ENCODE results near the gene DST. TPM values are rescaled to one million over a fixed set of nuclear protein-coding genes. Genes with fewer than 3 reads are reported as not detected.
"Not testable (repeated sequence)": the region's sequence is repeated elsewhere in the genome, so short reads cannot be mapped to it uniquely, and the experiment has no call there.

DST gene
- total RNA-seq, 2 donors from 2014 or later: 15.4 to 36.6 TPM

DNA sequence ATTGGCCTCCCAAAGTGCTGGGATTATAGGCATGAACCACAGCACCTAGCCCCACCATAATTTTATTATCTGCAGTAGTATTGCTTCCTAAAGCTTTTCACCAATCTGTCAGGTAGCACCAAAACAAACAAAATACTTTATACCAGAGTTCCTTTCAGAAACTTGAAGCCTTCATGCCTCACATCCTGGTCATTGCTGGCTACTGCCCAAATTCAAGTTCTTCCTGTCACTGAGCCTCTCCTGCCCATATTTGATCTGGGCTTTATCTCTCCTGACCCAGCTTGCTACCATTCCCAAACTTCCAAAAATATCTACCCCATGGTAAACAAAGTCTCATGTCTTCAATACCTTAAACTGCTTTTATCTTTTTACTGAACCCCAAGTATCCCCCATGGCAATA lies 34.9 kb upstream of the DST start:
- H3K4me1 Mint-ChIP-seq: no peaks in the 10 kb centered on the region
- H3K27me3 Mint-ChIP-seq: no peaks in the 10 kb centered on the region
- no peak overlapping the region for H3K4me3 Mint-ChIP-seq
- no peaks in the 10 kb centered on the region for H3K9me3 Mint-ChIP-seq
- no peak overlapping the region for H3K27ac Mint-ChIP-seq
- no peaks in the 10 kb centered on the region for H3K36me3 Mint-ChIP-seq (ENCODE audit: low read depth)
- no peak for ATAC-seq (replicated peaks)

DNA sequence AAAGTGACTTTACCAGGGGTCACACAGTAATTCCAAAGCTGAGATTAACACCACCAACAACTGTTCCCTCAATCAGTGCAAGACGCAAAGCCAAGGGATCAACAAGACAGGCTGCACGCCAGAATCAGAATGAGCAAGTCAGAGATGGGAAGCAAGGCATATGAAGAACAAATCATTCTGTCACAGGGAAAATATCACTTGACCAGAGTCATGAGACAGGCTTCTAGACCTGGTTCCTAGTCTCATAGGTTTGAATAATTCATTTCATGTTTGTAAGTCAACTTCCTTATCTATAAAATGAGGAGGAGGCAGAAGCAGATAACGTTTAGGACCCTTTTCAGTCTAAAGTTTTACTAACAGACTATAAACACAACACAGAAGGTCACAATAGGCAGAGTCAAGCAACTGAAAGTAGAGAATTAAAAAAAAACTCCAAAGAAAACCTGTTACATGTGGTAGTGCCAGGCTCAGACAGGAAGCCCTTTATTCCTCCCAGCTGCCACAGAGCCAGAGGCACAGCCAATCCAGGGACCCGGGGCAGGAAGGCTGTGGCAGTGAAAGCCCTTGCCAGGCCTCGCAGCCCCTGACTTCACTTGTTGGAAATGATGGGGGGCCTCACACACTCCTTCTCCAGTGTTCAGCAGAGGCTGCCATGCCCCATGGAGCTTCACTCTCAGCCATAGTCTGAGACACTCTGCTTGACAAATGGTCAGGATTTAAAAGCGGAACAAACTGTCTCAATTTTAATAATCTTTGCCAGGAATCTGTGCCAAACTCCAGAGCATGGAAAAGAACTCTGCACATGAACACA lies 29.2 kb upstream of the DST start:
- Mint-ChIP-seq H3K9me3 (no peaks in the 10 kb centered on the region), H3K27me3 (no peaks in the 10 kb centered on the region)

DNA sequence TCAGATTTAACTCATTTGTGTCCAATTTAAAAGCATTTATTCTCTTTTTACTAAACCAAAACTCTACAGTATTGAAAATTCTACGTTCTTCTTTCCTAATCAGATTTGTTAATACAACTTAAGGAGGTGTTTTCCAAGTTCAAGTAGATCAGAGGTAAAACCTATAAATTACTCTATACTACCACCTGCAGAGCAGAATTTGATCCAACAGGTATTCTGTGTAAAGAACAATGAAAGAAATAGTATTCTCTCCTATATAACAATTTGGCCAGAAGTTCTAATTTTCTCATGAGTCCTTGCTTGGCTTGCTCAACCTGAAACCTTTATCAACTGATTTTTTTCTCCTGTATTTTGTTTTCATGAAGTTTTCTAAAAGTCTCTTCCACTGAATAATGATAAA lies 28.5 kb upstream of the DST start:
- Mint-ChIP-seq H3K27me3 (no peaks in the 10 kb centered on the region), H3K36me3 (ENCODE audit: low read depth) (no peaks in the 10 kb centered on the region), H3K9me3 (no peaks in the 10 kb centered on the region), H3K4me3 (no peak overlapping the region), H3K4me1 (peaks cover 5% of the 10 kb centered on the region), H3K27ac (no peak overlapping the region)
- no peak for ATAC-seq (replicated peaks)

More for the DNA sequence above, 29.2 kb upstream of the DST start:
- no peak overlapping the region for H3K27ac Mint-ChIP-seq
- no peaks in the 10 kb centered on the region for H3K36me3 Mint-ChIP-seq (ENCODE audit: low read depth)
- peaks cover 5% of the 10 kb centered on the region for H3K4me1 Mint-ChIP-seq
- H3K4me3 Mint-ChIP-seq: no peak overlapping the region
- ATAC-seq (replicated peaks): no peak

DNA sequence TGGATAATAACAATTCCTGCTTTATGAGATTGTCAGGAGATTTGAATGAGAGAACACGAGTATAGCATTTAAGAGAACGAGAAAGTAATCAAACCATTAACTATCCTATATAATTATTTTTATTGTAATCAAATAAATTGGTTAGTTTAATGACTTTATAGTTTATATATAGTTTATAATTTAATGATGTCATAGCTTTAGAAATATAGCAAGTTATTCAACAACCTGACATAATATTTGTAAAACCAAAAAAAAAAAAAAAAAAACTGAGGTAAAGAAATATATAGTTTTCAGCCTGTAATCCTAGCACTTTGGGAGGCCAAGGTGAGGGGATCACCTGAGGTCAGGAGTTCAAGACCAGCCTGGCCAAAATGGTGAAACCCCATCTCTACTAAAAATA lies 26.4 kb upstream of the DST start:
- Mint-ChIP-seq H3K27me3 (no peaks in the 10 kb centered on the region), H3K9me3 (no peaks in the 10 kb centered on the region), H3K27ac (no peak overlapping the region), H3K36me3 (ENCODE audit: low read depth) (no peaks in the 10 kb centered on the region), H3K4me3 (no peak overlapping the region), H3K4me1 (peaks cover 5% of the 10 kb centered on the region)
- no peak for ATAC-seq (replicated peaks)

DNA sequence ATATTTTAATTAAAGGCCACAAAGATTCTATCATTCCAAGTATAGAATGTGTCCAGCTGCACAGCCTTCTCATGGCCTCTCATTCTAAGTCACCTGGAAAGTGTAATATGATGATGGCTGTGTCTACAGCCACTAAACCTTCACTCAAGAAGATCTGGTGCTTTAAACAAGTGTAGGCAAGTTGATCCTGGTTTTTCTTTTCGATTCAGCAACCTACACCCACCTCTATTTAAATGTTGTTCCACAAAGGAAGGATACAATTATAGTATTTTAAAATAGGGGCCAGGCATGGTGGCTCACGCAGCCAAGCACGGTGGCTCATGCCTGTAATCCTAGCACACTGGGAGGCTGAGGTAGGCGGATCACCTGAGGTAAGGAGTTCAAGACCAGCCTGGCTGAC lies 25.5 kb upstream of the DST start:
- no peaks in the 10 kb centered on the region for H3K9me3 Mint-ChIP-seq
- no peak overlapping the region for H3K4me3 Mint-ChIP-seq
- H3K4me1 Mint-ChIP-seq: peaks cover 5% of the 10 kb centered on the region
- no peak for ATAC-seq (replicated peaks)
- H3K27me3 Mint-ChIP-seq: no peaks in the 10 kb centered on the region
- no peak overlapping the region for H3K27ac Mint-ChIP-seq
- no peaks in the 10 kb centered on the region for H3K36me3 Mint-ChIP-seq (ENCODE audit: low read depth)

DNA sequence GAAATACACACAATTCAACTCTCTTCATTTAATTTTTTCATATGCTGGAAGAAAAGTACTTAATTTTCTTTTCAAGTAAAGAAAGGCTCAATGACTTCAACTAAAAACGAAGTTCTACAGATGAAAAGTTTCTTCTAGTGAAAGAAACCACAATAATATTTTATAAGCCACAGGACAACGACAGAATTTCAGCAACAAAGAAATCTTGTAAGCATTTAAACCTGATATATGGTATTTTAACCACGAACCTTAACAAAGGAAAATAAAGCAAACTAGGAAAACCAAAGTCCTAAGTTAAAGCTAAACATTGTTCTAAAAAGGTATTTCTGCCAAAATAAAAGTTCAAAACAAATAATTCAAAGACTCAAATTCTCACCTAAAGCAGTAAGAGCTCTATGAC lies 24.6 kb upstream of the DST start:
- no peak for ATAC-seq (replicated peaks)
- peaks cover 5% of the 10 kb centered on the region for H3K4me1 Mint-ChIP-seq
- no peaks in the 10 kb centered on the region for H3K9me3 Mint-ChIP-seq
- no peak overlapping the region for H3K27ac Mint-ChIP-seq
- H3K27me3 Mint-ChIP-seq: no peaks in the 10 kb centered on the region
- H3K36me3 Mint-ChIP-seq (ENCODE audit: low read depth): no peaks in the 10 kb centered on the region
- no peak overlapping the region for H3K4me3 Mint-ChIP-seq

DNA sequence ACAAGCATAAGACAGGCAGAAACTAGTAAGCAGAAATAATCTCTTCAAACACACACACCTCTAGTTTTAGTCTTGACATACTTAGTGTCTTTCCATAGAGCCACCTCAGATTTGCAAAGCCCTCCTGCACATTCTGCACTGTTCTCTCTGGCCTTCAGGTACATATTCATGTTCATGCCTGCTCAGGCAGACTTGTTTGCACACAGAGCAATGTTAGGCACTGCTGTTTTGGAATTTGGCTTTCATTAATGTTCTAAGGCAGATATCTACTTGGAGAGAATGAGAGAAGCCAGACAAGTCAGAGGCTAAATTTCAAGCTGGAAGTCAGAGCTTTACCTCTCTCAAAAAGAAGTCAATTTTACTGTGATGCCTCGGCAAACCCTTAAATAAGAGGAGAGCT lies 21.3 kb upstream of the DST start:
- H3K27me3 Mint-ChIP-seq: no peaks in the 10 kb centered on the region
- no peak overlapping the region for H3K27ac Mint-ChIP-seq
- H3K4me1 Mint-ChIP-seq: no peaks in the 10 kb centered on the region
- no peaks in the 10 kb centered on the region for H3K9me3 Mint-ChIP-seq
- H3K4me3 Mint-ChIP-seq: no peak overlapping the region
- no peak for ATAC-seq (replicated peaks)
- no peaks in the 10 kb centered on the region for H3K36me3 Mint-ChIP-seq (ENCODE audit: low read depth)

DNA sequence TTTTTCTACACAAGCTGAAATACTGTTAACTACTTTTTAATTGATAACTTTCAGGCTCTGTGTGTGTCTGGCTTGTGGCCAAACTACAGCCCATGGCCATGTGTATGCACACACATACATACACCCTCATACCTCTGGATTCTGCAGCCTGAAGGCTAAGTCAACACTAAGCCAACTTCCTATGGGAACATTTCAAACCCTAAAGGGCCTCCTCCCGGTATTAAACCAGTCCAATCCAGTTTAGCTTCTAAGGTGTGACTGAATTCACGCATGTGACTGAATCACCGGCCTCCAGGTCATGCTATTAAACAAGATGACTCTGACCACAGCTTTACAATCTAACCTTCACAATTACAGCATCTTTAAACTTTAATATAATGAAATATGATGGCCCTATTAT lies 20.7 kb upstream of the DST start:
- H3K9me3 Mint-ChIP-seq: no peaks in the 10 kb centered on the region
- no peaks in the 10 kb centered on the region for H3K4me1 Mint-ChIP-seq
- no peak for ATAC-seq (replicated peaks)
- no peaks in the 10 kb centered on the region for H3K36me3 Mint-ChIP-seq (ENCODE audit: low read depth)
- H3K27ac Mint-ChIP-seq: no peak overlapping the region
- no peak overlapping the region for H3K4me3 Mint-ChIP-seq
- no peaks in the 10 kb centered on the region for H3K27me3 Mint-ChIP-seq

DNA sequence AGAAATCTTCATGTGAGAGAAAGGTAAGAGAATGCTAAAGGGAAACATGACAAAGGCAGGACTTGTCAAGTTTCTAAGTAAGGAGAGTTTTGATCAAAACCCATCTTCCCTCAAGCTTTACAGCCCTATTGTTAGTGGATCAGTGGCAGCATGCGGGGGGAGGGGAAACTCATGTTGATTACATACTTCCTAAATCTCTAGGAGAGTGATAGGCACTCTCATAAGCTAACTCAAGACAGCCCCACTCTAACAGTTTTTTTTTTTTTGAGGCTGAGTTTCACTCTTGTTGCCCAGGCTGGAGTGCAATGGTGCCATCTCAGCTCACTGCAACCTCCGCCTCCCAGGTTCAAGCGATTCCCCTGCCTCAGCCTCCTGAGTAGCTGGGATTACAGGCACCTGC lies 18.6 kb upstream of the DST start:
- H3K9me3 Mint-ChIP-seq: not testable (repeated sequence)

DNA sequence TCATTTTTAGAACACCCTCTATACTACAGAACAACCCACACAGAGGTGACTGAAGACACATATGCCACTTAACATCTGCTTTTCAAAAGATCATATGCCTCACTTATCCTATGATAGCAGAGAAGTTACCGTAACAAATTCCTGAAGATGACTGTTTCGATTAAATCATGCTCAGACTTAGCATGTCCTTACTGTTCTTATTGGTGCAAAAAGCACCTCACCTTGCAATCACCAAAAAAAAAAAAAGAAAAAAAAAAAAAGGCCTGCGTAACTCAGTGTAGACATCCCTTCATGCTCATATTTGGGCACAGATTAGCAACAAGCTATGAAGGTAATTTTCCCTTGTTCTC lies 17.7 kb upstream of the DST start:
- H3K4me3 Mint-ChIP-seq: no peak overlapping the region
- no peak for ATAC-seq (replicated peaks)
- no peaks in the 10 kb centered on the region for H3K4me1 Mint-ChIP-seq
- H3K27ac Mint-ChIP-seq: no peak overlapping the region
- no peaks in the 10 kb centered on the region for H3K9me3 Mint-ChIP-seq
- H3K36me3 Mint-ChIP-seq (ENCODE audit: low read depth): no peaks in the 10 kb centered on the region
- no peaks in the 10 kb centered on the region for H3K27me3 Mint-ChIP-seq

More for the DNA sequence above, 18.6 kb upstream of the DST start:
- not testable (repeated sequence) for ATAC-seq (replicated peaks); H3K27ac Mint-ChIP-seq; H3K4me3 Mint-ChIP-seq; H3K27me3 Mint-ChIP-seq; H3K4me1 Mint-ChIP-seq; H3K36me3 Mint-ChIP-seq (ENCODE audit: low read depth)

DNA sequence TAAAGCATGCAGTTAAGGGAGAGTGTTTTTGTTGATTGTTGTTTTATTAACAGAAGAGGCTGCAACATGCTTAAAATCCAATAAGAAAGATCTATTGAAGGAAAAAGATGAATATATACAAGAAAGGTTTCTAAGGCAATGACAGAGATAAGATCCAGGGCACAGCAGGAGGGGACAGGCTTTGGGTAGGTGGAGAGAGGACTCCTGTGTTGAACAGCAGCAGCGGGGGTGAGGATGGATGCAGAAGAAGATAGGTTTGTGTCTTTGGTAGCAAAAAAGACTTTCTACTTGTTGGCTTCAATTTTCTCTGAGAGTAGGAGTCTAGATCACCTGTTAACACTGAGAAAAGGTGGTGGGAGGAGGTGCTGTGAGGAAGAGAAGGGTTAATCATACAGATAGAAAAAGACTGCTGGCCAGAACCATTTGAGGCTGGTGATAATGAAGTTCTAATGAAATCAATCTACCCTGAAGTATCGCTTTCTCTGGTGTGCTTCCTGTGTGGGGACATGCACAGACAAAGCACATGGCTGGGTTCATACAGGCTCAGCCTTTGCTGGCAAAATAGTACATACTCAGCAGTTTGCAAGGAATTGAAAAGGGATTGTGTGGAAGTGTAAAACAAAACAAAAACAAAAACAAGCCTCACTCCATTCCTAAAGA lies 17.2 kb upstream of the DST start:
- Mint-ChIP-seq H3K27me3 (no peaks in the 10 kb centered on the region), H3K4me1 (no peaks in the 10 kb centered on the region), H3K27ac (no peak overlapping the region), H3K36me3 (ENCODE audit: low read depth) (no peaks in the 10 kb centered on the region), H3K4me3 (no peak overlapping the region), H3K9me3 (no peaks in the 10 kb centered on the region)
- ATAC-seq (replicated peaks): peak; percentile 37

DNA sequence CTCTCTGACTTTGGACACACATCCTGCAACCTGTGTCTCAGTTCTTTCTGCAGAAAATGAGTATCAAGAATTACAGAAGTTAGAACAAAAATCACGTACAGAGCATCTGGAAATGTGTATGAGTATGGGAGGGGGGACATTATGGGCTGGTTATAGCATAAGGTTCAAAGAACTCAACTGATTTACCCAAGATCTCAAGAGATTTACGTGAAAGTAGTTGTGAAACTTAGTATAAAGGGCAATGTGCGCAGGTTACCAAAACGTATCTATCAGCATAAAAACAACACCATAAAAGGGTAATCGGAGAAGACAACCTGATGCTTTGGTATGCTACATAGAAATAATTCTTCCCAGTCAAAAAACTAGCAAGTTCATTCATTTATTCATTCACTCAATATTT lies 15.6 kb upstream of the DST start:
- no peak overlapping the region for H3K4me3 Mint-ChIP-seq
- H3K27ac Mint-ChIP-seq: no peak overlapping the region
- no peaks in the 10 kb centered on the region for H3K36me3 Mint-ChIP-seq (ENCODE audit: low read depth)
- H3K27me3 Mint-ChIP-seq: no peaks in the 10 kb centered on the region
- H3K4me1 Mint-ChIP-seq: no peaks in the 10 kb centered on the region
- no peak for ATAC-seq (replicated peaks)
- no peaks in the 10 kb centered on the region for H3K9me3 Mint-ChIP-seq

DNA sequence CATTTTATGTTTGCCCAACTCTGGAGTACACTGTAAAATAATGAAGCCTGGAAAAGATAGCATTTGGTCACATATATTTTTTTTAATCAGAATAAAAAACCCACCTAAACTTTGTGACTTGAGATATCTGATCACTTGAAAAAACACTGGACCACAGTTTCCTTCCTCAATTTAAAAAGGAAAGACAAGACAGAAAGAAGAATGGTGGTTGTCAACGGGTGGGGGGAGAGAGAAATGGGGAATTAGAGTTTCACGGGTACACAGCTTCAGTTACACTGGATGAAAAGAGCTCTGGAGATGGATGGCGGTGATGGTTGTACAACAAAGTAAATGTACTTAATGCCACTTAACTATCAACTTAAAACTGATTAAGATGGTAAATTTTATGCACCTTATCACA lies 14.7 kb upstream of the DST start:
- Mint-ChIP-seq H3K4me3 (no peak overlapping the region), H3K36me3 (ENCODE audit: low read depth) (no peaks in the 10 kb centered on the region), H3K27me3 (no peaks in the 10 kb centered on the region), H3K9me3 (no peaks in the 10 kb centered on the region), H3K4me1 (no peaks in the 10 kb centered on the region), H3K27ac (no peak overlapping the region)
- ATAC-seq (replicated peaks): no peak

DNA sequence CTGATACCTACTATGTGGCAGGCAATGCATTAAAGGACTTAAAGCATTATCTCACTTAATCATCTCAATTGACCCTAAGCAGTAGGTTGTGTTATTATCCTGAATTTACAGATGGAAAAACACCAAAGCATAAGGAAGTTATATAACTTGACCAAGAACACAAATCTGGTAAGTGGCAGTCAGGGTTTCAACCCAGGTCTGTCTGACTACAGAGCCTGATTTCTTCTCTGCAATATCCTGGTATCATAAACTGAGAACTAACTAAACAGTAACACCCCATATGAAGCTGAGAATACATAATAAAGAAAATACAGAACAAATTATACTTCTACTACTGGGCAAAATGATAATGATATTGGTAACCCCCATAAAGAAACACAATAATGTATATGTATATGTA lies 13.8 kb upstream of the DST start:
- Mint-ChIP-seq H3K4me1 (no peaks in the 10 kb centered on the region), H3K4me3 (no peak overlapping the region), H3K27ac (no peak overlapping the region)

DNA sequence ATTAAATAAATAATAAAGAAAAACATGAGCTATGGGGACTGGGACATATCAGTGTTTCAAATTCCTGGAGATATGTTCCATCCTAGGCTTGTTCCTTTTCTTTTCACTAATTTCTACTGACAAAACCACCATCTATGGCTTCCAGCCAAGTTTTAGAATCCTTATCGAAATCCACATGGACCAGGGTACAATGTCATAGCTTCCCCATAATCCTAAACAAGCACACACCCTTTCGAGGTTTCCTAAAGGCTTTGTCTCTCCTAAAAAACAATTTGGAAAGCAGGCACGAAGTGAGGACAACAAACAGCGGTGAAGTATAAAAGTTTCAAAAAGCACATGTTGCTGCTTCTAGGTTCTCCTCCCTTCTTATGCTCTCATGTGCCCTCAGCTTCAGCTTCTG lies 13.3 kb upstream of the DST start:
- Mint-ChIP-seq H3K27ac (no peak overlapping the region), H3K9me3 (no peaks in the 10 kb centered on the region), H3K36me3 (ENCODE audit: low read depth) (no peaks in the 10 kb centered on the region), H3K27me3 (no peaks in the 10 kb centered on the region), H3K4me1 (no peaks in the 10 kb centered on the region), H3K4me3 (no peak overlapping the region)
- no peak for ATAC-seq (replicated peaks)

More for the DNA sequence above, 13.8 kb upstream of the DST start:
- no peak for ATAC-seq (replicated peaks)
- H3K36me3 Mint-ChIP-seq (ENCODE audit: low read depth): no peaks in the 10 kb centered on the region
- H3K9me3 Mint-ChIP-seq: no peaks in the 10 kb centered on the region
- no peaks in the 10 kb centered on the region for H3K27me3 Mint-ChIP-seq
